Transverse colon (tissue), 4 donors: ENCODE measurements around the gene AMIGO3. TPM values are rescaled to one million over a fixed set of nuclear protein-coding genes. Genes with fewer than 3 reads are reported as not detected.

Source experiments
- DNase-seq: peaks from one replicate; pipeline ENCODE4 v3.0.0-alpha.2; 2019
- H3K27ac ChIP-seq, 4 donors: fragments of 200-600 bp; sonication (generic); 2 replicates each; pipeline ENCODE4 v1.5.1; 2016 to 2018; ENCODE audit warnings: inconsistent platforms in 4 of 4
- H3K27me3 ChIP-seq: fragments of 200-600 bp; sonication (generic); 2 replicates; pipeline ENCODE4 v1.5.1; 2017; ENCODE audit warnings: inconsistent platforms
- H3K36me3 ChIP-seq, 4 donors: fragments of 200-600 bp; sonication (generic); 2 replicates each; pipeline ENCODE4 v1.5.1; 2017 to 2019; ENCODE audit warnings: inconsistent platforms in 4 of 4
- H3K4me1 ChIP-seq, 4 donors: fragments of 200-600 bp; sonication (generic); 2 replicates each; pipeline ENCODE4 v1.5.1; 2017 to 2020; ENCODE audit warnings: inconsistent platforms in 4 of 4
- H3K4me3 ChIP-seq, 4 donors: fragments of 200-600 bp; sonication (generic); 1 replicate in 1 of 4; 2 replicates in 3 of 4; pipeline versions ENCODE4 v1.5.1 to v1.6.1; 2017 to 2019; ENCODE audit warnings: inconsistent platforms in 4 of 4
- H3K9me3 ChIP-seq, 2 donors: fragments of 200-600 bp; sonication (generic); 2 replicates each; pipeline ENCODE4 v1.5.1; 2017 to 2019; ENCODE audit warnings: inconsistent platforms in 2 of 2
- EP300 ChIP-seq: sonication (generic); formaldehyde crosslinking; IDR thresholded peaks from one replicate; pipeline ENCODE4 v1.6.1; 2017; ENCODE audit warnings: antibody characterized with exemption, low read depth
- POLR2A ChIP-seq: fragments of 450-650 bp; IDR thresholded peaks from one replicate; pipeline ENCODE4 v1.6.1; 2016; ENCODE audit warnings: antibody characterized with exemption, mild to moderate bottlenecking, moderate library complexity
- POLR2AphosphoS5 ChIP-seq, 3 donors: sonication (generic); formaldehyde crosslinking; IDR thresholded peaks; one replicate each; pipeline ENCODE4 v1.6.1; 2016; ENCODE audit warnings: antibody characterized with exemption in 3 of 3
- WGBS, 2 donors: methylation state at CpG; one replicate each; pipeline ENCODE4 v1.1.5; 2018; ENCODE audit warnings: low coverage in 1 of 2; 5-methylcytosine and 5-hydroxymethylcytosine counted together
- in situ Hi-C, 4 donors: fragments of 200-750 bp; cut with MboI; loops; one replicate each; pipeline versions ENCODE4 v1.15.0 to v1.15.1; 2017; ENCODE audit warnings: low sequenced_read_pairs in 3 of 4, low pct_ligation_motif_present in 1 of 4, low pct_unique_long_range_greater_than_20kb in 1 of 4
- intact Hi-C: fragments of 100-400 bp; cut with DNase I; formaldehyde crosslinking; loops from one replicate; pipeline ENCODE4 v1.15.1; 2023; ENCODE audit warnings: low total_unique reads
- total RNA-seq, 4 donors: library from RNA; depleted of rRNA; stranded (reverse); fragments of >200 nt; gene quantifications; one replicate each; pipeline ENCODE4 v1.1.0, GENCODE V29; 2016
- TF ChIP-seq, protein P1 (sequence below), 5 experiments: fragments of 200-600 bp in 3 of 5; fragments of 450-650 bp in 2 of 5; sonication (generic) in 3 of 5; IDR thresholded peaks; 1 replicate in 2 of 5; 2 replicates in 3 of 5; pipeline ENCODE4 v1.5.1; 2016 to 2017; ENCODE audit warnings: antibody characterized with exemption in 5 of 5, inconsistent platforms in 3 of 5, mild to moderate bottlenecking in 2 of 5, moderate library complexity in 1 of 5

AMIGO3 gene, protein sequence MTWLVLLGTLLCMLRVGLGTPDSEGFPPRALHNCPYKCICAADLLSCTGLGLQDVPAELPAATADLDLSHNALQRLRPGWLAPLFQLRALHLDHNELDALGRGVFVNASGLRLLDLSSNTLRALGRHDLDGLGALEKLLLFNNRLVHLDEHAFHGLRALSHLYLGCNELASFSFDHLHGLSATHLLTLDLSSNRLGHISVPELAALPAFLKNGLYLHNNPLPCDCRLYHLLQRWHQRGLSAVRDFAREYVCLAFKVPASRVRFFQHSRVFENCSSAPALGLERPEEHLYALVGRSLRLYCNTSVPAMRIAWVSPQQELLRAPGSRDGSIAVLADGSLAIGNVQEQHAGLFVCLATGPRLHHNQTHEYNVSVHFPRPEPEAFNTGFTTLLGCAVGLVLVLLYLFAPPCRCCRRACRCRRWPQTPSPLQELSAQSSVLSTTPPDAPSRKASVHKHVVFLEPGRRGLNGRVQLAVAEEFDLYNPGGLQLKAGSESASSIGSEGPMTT
- under 1 TPM in 2 of 4 donors, not detected in 2; 0.68 to 0.79 TPM for total RNA-seq

DNA sequence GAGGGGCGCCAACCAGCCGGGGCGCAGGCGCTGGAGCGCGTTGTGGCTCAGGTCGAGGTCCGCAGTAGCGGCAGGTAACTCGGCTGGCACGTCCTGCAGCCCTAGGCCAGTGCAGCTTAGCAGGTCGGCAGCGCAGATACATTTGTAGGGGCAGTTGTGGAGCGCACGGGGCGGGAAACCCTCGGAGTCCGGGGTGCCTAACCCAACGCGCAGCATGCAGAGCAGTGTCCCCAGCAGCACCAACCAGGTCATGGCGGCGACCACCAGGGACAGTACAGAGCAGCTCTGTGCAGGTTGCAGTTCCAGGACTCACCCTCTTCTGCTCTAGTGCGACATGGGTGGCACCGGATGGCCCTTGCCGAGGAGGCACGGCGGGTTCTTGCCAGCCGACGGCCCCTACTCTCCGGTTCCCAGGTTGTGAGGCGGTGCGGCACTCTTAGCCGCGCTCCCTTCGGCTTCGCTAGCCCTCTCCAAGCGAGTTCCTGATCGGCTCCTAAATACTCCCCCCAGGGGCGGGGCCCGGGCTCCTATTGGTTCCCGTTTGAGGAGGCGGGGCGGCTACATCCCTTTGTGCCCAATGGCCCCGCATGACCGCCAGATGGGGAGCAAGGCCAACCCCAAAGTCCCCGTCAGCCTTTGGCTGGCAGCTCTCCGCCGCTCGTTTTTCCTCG, at the start of gene AMIGO3:
Gene AMIGO3 (minus strand): TSS at position 471 of the 671 bp plus-strand sequence. CDS start 219 bp downstream, at position 252.
- H3K9me3 ChIP-seq, result no peaks in the 10 kb centered on the region
- WGBS, 2 donors, result 0% methylated on average over 47 of the region's 50 CpGs; no CpG with 5 or more reads in 1 of the 2 donors
- peak; percentile 74 to 92 (median 85) for TF ChIP-seq POLR2AphosphoS5 (IDR thresholded peaks at IDR 0.05)
- TF ChIP-seq POLR2A, result peak; percentile 81
- TF ChIP-seq, protein P1, sequence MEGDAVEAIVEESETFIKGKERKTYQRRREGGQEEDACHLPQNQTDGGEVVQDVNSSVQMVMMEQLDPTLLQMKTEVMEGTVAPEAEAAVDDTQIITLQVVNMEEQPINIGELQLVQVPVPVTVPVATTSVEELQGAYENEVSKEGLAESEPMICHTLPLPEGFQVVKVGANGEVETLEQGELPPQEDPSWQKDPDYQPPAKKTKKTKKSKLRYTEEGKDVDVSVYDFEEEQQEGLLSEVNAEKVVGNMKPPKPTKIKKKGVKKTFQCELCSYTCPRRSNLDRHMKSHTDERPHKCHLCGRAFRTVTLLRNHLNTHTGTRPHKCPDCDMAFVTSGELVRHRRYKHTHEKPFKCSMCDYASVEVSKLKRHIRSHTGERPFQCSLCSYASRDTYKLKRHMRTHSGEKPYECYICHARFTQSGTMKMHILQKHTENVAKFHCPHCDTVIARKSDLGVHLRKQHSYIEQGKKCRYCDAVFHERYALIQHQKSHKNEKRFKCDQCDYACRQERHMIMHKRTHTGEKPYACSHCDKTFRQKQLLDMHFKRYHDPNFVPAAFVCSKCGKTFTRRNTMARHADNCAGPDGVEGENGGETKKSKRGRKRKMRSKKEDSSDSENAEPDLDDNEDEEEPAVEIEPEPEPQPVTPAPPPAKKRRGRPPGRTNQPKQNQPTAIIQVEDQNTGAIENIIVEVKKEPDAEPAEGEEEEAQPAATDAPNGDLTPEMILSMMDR (IDR thresholded peaks at IDR 0.05), result peak; percentile 58 to 92 (median 66)
- TF ChIP-seq EP300, result no peak
- H3K27ac ChIP-seq, result peak within 1 kb of the TSS; percentile 62 to 84 (median 81)
- H3K4me3 ChIP-seq, result peak within 1 kb of the TSS; percentile 15 to 51 (median 40)
- peaks cover 18 to 33% (median 28%) of the 10 kb centered on the region in 4 donors for H3K4me1 ChIP-seq
- no peaks in the 10 kb centered on the region for H3K27me3 ChIP-seq
- in situ Hi-C loops, result no loop called here
- no peaks in the 10 kb centered on the region for H3K36me3 ChIP-seq
- DNase-seq, result peak; percentile 97
- intact Hi-C loops, result no loop called here

DNA sequence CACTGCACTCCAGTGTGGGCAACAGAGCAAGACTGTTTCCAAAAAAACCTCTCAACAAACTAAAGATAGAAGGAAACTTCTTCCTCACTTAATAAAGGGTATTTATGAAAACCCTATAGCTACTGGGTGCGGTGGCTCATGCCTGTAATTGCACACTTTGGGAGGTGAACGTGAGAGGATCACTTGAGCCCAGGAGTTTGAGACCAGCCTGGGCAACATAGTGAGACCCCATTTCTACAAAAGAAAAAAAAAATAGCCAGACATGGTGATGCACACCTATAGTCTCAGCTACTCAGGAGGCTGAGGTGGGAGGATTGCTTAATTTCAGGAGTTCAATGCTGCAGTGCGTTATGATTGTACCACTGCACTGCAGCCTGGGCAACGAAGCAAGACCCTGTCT, 44.5 kb upstream of the AMIGO3 start:
- DNase-seq, result no peak
- TF ChIP-seq POLR2A (no peak), POLR2AphosphoS5 (IDR thresholded peaks at IDR 0.05) (no peak), EP300 (no peak)
- TF ChIP-seq, protein P1 (IDR thresholded peaks at IDR 0.05), result no peak
- H3K27ac ChIP-seq, result no peak overlapping the region
- in situ Hi-C loops, result no loop called here
- intact Hi-C loops, result no loop called here
- H3K36me3 ChIP-seq, result no peaks in the 10 kb centered on the region
- no peaks in the 10 kb centered on the region for H3K9me3 ChIP-seq
- H3K4me3 ChIP-seq, result no peak overlapping the region
- H3K4me1 ChIP-seq, result no peaks in the 10 kb centered on the region
- no peaks in the 10 kb centered on the region for H3K27me3 ChIP-seq
- WGBS, 2 donors, result 90 to 95% methylated on average over 4 of the region's 4 CpGs

DNA sequence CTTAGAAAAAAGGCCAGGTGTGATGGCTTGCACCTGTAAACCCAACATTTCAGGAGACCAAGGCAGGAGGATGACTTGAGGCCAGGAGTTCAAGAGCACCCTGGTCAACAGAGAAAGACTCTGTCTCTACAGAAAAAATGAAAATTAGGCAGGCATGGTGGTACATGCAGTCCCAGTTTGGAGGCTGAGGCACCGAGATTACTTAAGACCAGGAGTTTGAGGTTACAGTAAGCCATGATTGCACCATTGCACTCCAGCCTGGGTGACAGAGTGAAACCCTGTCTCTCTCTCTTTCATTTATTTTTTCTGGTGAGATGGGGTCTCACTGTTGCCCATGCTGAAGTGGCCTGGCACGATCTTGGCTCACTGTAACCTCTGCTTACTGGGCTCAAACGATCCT, 42.2 kb upstream of the AMIGO3 start:
- Histone ChIP-seq H3K27me3 (no peaks in the 10 kb centered on the region), H3K4me1 (no peaks in the 10 kb centered on the region), H3K27ac (no peak overlapping the region), H3K36me3 (no peaks in the 10 kb centered on the region), H3K4me3 (no peak overlapping the region), H3K9me3 (no peaks in the 10 kb centered on the region)
- 82% methylated on average over 3 of the region's 3 CpGs; no CpG with 5 or more reads in 1 of the 2 donors for WGBS, 2 donors
- no peak for DNase-seq
- in situ Hi-C loops (no loop called here), intact Hi-C loops (no loop called here)
- TF ChIP-seq POLR2A, result no peak

DNA sequence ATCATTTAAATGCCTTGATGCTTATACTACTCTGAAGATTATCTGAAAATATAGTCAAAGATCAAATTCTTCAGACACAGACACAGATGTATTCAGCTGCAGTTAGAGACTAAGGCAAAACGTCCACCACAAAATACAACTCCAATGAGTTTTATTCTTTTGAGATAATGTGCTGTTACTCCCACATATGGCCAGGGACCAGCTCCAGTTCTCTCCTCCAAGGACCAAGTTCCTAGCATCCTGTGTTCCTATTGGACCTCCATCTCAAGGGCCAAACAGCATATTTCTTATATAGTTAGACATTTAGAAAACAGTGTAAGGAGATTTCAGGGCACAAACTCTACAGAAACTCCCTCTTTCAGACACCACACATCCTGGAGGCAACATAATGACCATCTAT, 39.7 kb upstream of the AMIGO3 start:
- intact Hi-C loops, result no loop called here
- in situ Hi-C loops, result no loop called here
- Histone ChIP-seq H3K27ac (no peak overlapping the region), H3K9me3 (no peaks in the 10 kb centered on the region), H3K4me3 (no peak overlapping the region), H3K4me1 (peaks cover 0 to 3% (median 0%) of the 10 kb centered on the region in 4 donors), H3K27me3 (no peaks in the 10 kb centered on the region), H3K36me3 (no peaks in the 10 kb centered on the region)
- no peak for DNase-seq
- 54 to 86% methylated on average over 1 of the region's 1 CpG for WGBS, 2 donors
- no peak for TF ChIP-seq POLR2A
- no peak for TF ChIP-seq EP300
- TF ChIP-seq, protein P1 (IDR thresholded peaks at IDR 0.05), result no peak
- no peak for TF ChIP-seq POLR2AphosphoS5 (IDR thresholded peaks at IDR 0.05)
